Stimulated activated CD4-positive, alpha-beta T cell treated with anti-CD3 and anti-CD28 coated beads, Interleukin-2, amount 100 ng/mL, for 4 hours (primary cell): ENCODE results near the gene TTN.
"Not testable (repeated sequence)": the region's sequence is repeated elsewhere in the genome, so short reads cannot be mapped to it uniquely, and the experiment has no call there.

Source experiments
- DNase-seq: peaks from one replicate; pipeline ENCODE4 v3.0.0-alpha.2; 2020; ENCODE audit warnings: low read depth

Gene TTN

GRCh38 chr2:178529194-178529593 is 278.0 kb downstream of the TTN start:
- no peak for DNase-seq

- DNase-seq: no peak
Measured at GRCh38 chr2:178528647-178529046, 278.6 kb downstream of the TTN start.

DNA sequence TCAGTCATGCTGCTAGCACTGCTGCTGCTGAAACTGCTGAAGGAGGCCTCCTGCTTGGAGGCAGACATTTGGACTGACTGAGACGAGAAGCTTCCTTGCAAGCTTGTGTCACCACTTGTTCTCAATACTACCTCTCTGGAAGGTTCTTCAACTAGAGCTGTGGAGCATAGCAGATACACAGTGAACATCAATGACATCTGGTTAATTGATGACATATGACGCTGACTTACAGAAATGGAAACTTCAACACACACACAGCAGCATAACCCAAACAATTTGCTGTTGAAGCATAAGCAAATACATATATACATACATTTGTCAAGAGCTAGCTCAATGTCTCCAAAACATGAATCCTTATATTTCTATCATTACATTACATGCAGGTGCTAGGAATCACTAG is 279.6 kb downstream of the TTN start:
- no peak for DNase-seq

DNA sequence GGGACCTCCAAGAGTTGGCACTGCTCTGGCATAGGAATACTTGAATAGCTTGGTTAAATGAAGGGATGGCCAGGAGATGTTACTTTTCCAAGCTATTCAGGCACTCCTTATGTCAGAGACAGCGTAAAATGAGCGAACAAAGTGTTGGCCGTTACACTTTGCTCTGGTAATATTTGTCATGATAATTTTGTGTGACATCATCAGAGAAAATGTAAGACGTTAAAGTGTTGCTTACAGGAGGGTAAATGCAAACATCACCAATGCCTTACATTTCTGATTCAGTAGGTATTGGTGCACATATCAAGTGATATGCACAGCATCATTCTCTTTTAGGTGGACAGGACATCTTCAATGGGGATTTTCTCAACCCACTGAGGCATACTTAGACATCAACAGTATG is 281.0 kb downstream of the TTN start:
- DNase-seq: no peak

DNA sequence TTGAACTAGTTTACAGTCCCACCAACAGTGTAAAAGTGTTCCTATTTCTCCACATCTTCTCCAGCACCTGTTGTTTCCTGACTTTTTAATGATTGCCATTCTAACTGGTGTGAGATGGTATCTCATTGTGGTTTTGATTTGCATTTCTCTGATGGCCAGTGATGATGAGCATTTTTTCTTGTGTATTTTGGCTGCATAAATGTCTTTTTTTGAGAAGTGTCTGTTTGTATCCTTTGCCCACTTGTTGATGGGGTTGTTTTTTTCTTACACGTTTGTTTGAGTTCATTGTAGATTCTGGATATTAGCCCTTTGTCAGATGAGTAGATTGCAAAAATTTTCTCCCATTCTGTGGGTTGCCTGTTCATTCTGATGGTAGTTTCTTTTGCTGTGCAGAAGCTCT is 281.8 kb downstream of the TTN start:
- DNase-seq: not testable (repeated sequence)

- not testable (repeated sequence) for DNase-seq
Measured at GRCh38 chr2:178525010-178525409, 282.2 kb downstream of the TTN start.

DNA sequence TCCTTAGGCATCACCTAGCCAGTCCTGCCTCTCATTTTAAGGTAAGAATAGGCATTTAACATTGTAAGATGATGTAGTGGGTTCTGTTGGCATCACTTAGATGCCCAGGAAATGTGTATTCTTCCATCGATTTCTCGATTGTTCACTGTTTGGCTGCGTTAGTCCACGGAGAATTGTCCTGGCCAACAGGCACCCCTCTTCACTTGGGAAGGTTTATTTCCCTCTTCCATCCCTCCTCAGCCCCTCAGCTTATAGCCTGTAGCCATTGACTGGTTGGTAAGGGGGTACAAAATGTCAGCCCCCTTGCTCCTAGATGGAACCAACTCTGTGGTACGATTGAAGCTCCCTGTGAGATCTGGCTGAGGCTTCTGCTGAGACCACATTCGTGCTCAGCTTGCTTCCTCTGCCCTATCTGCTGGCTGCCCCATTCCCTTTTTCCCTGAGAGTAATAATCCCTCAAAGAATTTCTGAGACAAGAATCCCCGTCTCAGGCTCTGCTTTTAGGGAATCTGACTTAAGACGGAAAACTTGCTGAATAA is 283.6 kb downstream of the TTN start:
- no peak for DNase-seq

DNA sequence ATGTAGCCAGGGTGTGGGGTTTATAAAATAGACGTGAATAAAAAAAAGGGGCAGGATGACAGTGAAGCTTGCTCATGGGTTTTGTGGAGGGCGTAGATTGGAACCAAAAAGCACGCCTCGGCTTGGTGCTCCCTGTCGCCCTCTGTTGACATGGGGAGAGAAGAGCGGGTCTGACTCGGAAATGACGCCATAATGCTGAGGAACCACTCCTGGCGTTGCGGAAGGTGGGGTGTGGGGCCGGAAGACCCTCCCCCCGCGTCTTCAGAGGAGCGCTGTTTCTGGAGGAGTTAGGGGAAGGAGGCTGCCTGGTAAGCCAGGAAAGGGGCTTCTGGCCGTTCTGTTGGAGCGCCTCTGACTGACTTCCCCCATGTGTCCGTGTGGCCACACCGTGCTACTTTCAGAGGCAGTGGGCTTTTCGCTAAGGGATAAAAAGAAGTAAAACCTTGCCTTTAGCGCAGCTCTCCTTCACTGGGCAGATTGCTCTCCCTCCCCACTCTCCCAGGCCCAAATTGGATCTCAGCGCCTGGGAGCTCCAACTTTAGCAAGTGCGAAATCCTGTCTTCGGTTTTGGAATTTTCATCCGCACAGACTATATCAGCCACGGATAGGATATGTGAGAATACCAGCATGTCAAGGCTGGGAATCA is 284.1 kb downstream of the TTN start:
- DNase-seq: peak; percentile 72

GRCh38 chr2:178521304-178522150 is 285.7 kb downstream of the TTN start:
- no peak for DNase-seq

GRCh38 chr2:178517496-178517895 is 289.7 kb downstream of the TTN start:
- DNase-seq: no peak

DNA sequence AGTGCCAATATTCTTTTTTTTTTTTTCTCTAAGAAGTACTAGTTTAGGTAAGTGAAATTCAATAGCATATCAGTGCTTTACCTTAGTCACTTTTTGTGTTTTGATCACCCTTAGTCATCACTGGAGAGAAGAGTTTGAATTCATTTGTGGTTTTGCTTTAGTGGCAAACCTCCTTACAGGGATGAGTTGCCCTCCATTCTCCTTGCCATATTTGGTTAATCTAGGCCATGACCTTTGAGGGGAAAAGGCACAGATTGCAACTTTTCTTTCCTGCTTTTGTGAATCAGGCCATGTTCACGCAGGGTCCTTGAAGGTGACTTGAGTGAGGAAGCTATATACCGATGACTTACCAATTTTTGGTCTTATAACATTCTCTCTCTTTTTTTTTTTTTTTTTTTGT is 292.6 kb downstream of the TTN start:
- peak; percentile 26 for DNase-seq

DNA sequence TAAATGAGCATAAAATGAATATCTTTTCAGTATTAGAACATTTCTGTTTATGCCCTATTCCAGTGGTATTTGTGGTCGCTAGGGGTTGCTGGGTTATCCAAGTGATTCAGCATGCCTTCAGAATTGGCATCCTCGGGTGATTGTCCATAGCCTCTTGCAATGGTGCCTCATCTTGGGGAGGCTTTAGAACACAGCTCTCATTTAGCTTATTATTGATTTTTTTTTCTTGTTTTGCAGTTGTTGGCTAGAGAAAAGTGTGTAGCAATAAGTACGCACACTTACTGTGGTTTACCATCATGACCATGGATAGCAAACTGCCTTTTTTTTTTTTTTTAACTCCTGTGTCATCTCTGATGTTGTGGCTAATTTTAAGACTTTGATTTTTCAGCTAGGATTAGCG is 293.3 kb downstream of the TTN start:
- no peak for DNase-seq

DNA sequence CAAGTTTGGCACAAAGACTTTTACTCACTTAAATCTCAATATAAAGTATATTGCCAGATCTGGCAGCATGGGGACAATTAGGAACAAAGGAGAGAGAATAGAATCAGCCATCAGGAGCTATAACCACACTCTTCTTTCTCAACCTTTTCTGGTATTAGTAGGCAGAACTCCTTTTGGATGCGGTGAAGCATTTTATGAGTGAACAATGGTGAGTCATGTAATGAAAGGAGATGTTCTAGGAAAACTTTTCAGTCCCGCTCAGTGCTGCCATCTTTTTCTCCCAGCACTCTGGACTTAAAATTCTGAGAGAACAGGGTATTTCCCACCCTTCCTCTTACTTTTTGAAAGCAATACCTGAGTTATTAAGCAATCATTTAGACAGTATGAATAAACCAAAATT is 294.7 kb downstream of the TTN start:
- DNase-seq: no peak

DNA sequence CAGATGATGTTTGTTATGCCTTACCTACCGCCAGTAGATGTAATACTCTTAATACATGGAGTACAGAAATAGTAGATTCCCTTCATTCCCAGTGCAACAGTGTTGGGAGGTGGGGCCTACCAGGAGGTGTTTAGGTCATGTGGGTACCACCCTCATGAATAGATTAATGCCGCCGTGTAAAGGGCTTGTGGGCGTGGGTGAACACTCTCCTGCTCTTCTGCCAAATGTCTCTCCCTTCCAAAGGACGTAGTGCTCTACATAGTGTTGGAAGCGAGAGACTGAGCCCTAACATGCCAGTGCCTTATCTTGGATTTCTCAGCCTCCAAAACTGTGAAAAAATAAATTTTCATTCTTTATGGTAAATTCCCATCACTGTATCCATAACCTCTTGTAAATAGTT is 296.8 kb downstream of the TTN start:
- no peak for DNase-seq

GRCh38 chr2:178508646-178509045 is 298.6 kb downstream of the TTN start:
- DNase-seq: no peak

DNA sequence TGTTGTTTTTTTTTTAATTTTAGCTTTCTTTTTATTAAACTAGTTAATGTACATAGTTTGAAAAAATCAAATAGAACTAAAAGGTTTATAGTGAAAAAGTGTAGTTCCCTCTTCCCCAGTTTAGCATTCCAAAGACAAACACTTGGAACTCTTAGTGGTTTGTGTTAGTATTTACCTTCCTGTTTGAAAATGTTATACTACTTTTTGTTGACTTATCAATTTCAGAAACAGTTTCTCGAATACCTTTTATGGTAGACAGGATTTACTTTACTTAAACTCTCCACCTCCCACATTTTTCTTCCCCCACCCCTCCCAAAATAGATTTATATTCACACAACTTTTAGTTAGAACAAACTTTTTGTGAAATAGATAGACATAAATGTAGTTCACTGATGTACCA is 300.3 kb downstream of the TTN start:
- DNase-seq: no peak

DNA sequence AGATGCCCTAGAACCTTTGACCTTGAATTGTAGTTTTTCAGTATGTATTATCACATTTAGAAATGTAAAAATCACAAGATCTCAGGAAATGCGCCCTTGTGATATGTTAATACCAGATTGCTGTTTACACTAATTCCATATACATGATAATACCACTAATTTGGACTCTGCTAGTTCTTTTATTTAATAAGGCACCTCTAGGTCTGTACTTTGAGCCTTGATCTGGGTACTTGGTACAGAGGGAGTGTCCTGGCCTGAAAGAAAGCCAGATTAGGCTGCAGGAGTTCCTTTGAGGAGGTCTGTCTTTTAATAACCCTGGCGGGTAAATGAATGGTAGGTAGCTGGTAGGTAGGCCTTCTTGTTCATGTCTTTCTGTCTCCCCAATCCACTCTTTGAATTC is 300.7 kb downstream of the TTN start:
- DNase-seq: no peak

DNA sequence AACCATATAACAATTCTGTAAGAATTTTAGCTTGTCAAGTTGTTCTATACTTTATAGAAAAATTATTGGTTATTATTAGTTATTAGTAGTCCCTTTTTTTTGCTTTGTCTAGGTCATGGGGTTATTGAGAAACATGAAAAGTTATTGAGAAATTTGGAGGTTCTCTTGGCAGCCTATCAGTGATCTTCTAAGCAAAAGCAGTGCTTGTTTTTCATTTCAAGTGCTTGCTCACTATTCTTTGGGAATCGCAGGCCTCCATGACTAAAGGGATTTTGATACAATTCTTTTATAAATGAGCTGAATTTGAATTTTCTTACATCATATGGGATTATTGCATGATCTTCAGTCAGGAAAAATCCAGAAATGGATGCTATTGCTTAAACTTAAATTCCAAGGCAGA is 301.1 kb downstream of the TTN start:
- no peak for DNase-seq

GRCh38 chr2:178502751-178503150 is 304.5 kb downstream of the TTN start:
- no peak for DNase-seq

DNA sequence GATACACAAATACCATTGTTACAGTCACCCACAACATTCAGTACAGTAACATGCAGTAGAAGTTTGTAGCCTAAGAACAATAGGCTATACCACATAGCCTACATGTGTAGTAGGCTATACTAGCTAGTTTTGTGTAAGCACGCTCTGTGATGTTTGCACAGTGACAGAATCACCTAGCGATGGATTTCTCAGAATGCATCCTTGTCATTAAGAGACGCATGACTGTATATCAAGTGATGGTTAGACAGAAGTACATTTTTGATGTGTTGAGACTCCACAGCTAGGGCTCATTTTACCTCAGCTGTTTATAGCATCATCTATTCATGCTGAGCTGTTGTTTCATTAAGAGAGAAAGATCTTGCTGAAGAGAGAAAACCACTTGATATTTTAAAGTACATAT is 307.6 kb downstream of the TTN start:
- no peak for DNase-seq

- DNase-seq: no peak
Measured at GRCh38 chr2:178498137-178498536, 309.1 kb downstream of the TTN start.

GRCh38 chr2:178496049-178496448 is 311.2 kb downstream of the TTN start:
- no peak for DNase-seq

DNA sequence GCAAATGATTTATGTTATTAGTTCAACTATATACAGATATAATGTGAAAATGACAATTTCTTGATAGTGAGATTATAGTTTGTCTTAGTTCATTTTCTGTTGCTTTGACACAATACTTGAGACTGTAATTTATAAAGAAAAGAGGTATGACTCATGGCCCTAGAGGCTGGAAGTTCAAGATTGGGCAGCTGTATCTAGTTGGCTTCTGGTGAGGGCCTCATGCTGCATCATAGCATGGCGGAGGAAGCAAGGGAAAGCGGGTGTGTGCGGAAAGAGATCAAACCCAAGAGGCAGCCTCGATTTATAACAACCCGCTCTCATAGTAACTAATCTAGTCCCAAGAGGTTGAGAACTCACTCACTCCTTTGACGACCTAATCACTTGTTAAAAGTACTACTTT is 315.6 kb downstream of the TTN start:
- DNase-seq: no peak

GRCh38 chr2:178485356-178485755 is 321.9 kb downstream of the TTN start:
- no peak for DNase-seq
